Activated CD4-positive, alpha-beta T cell treated with anti-CD3 and anti-CD28 coated beads, Interleukin-2, amount 50 U/mL, for 4 hours (primary cell): ENCODE results near the gene CACNB3.
"Not testable (repeated sequence)": the region's sequence is repeated elsewhere in the genome, so short reads cannot be mapped to it uniquely, and the experiment has no call there.

Source experiments
- DNase-seq, 2 experiments: peaks; one replicate each; pipeline ENCODE4 v3.0.0-alpha.2; 2020

CACNB3 gene

GRCh38 chr12:48819986-48820725 lies 1.9 kb downstream of the CACNB3 start:
- DNase-seq, result no peak

GRCh38 chr12:48822139-48822538 lies 3.8 kb downstream of the CACNB3 start:
- no peak for DNase-seq

- DNase-seq, result no peak
Observed at GRCh38 chr12:48822711-48823110, 4.4 kb downstream of the CACNB3 start.

DNA sequence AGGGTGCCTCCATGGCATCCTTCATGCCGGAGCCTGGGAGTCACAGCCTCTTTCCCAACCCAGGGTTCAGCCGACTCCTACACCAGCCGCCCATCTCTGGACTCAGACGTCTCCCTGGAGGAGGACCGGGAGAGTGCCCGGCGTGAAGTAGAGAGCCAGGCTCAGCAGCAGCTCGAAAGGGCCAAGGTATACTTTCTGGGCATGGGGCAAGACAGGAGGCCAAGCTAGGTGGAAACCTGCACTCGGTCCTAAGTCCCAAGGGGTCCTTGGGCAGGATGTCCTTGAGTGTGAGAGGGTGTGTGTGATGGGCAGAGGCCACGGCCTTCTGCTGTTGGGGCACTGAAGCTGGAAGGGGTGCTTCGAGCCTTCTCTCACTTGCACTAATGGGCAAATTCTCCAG lies 5.0 kb downstream of the CACNB3 start:
- DNase-seq, result no peak

GRCh38 chr12:48824112-48824511 lies 5.8 kb downstream of the CACNB3 start:
- DNase-seq, result no peak

GRCh38 chr12:48824905-48825304 lies 6.6 kb downstream of the CACNB3 start:
- no peak for DNase-seq

GRCh38 chr12:48826209-48826855 lies 8.0 kb downstream of the CACNB3 start:
- no peak for DNase-seq

DNA sequence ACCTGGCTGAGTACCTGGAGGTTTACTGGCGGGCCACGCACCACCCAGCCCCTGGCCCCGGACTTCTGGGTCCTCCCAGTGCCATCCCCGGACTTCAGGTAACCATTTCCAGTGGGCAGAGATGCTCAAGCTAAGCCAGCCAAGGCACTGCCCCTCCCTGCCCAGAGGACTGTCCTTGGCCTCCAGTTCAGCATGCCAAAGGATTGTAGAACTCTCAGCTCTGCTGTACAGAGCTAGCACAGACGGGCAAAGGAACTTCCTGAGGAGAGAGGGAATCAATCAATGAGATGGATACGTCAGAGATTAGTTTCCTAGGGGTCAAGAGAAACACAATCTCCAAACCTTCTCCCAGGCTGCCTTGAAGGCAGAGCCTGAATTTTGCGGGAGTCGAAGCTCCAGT lies 8.7 kb downstream of the CACNB3 start:
- DNase-seq, result no peak

- no peak for DNase-seq
Observed at GRCh38 chr12:48827513-48828096, 9.3 kb downstream of the CACNB3 start.

GRCh38 chr12:48828293-48828692 lies 10.0 kb downstream of the CACNB3 start:
- no peak for DNase-seq

DNA sequence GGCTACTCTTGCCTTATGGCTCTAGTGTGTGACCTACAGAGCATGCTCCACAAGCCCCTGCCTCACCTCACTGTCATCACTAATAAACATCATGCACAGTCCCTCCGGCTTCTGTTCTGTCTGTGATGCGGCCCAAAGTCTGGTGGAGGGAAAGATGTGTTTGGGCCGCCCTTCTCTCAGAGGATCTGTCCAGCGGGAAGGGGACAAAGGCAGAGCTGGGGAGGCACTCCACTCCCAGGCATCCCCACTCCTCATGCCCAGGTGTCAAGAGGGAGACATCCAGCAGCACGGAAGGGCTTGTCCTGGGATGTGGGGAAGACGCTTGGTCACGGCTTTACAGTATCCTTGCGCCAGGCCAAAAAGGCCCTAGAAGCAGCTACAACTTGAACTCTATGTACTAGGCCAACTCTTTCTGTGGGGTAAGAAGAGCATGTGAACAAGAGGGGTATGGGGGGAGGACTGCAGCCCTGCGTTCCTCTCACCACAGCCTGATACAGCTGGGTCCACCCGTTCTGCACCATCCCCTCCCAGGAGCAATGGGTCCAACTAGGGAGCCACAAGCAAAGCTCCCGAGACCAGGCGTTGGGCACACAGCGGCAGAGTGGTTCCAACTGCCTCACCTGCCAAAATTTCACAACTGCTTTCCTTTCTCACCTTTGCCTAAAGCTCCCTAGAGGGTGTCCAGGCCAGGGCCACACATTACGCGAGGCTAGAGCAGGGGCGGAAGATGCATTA lies 10.7 kb downstream of the CACNB3 start:
- no peak for DNase-seq

GRCh38 chr12:48831257-48831656 lies 13.0 kb downstream of the CACNB3 start:
- no peak for DNase-seq

DNA sequence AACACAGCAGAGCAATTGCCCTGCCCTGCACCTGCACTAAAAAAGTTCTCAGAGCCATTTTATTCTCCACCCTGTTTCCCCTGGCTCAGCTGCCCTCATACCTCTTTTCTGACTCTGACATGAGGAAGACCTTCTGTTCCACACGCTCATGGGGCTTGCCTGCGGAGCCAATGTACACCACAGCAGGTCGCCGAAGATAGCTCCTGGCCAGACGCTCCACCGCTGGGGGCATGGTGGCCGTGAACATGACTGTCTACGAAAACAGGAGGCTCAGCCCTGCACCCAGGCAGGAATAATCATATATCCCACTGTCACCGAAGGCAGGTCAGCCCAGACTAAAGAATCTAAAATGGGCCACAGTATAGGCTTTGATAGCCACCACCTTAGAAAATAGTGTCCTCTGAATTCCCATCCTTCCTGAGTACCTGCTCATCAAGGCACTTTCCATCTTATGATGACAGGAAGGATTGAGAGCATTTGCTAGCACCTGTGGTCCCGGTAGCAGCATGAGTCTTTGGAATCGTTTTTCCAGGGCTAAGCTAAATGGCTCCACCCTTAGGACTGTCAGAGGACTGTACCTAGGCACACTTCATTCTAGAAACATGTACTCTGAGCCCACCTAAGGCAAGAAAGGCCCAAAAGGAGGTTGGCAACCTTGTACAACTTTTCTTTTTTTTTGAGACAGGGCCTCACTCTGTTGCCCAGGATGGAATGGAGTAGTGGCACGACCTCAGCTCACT lies 14.2 kb downstream of the CACNB3 start:
- DNase-seq, result no peak

DNA sequence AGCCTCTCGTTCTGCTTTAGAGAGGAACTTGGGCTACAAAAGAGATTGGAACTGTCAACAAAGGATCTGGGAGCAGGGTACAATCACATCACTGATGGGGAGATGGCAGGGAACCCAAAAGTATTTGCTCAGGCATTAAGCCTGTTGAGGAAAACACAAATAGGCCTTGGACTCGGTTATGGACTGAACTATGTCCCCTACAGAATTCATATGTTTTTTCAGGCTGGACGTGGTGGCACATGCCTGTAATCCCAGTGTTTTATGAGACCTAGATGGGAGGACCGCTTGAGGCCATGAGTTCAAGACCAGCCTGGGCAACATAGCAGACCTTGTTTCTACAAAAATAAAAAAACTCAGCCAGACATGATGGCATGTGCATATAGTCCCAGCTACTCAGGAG lies 19.8 kb downstream of the CACNB3 start:
- no peak for DNase-seq

- not testable (repeated sequence) for DNase-seq
Observed at GRCh38 chr12:48842021-48842420, 23.7 kb downstream of the CACNB3 start.

GRCh38 chr12:48851883-48852733 lies 33.8 kb downstream of the CACNB3 start, which contains the start of gene DDX23:
TSS of gene DDX23 (minus strand) at chr12:48852163. CDS start at chr12:48845782, 6,381 bp downstream.
- DNase-seq, result peak; percentile 91

- peak; percentile 84 to 88 for DNase-seq
Observed at GRCh38 chr12:48852734-48853688, 34.7 kb downstream of the CACNB3 start.

- no peak for DNase-seq
Observed at GRCh38 chr12:48854488-48854887, 36.2 kb downstream of the CACNB3 start.

DNA sequence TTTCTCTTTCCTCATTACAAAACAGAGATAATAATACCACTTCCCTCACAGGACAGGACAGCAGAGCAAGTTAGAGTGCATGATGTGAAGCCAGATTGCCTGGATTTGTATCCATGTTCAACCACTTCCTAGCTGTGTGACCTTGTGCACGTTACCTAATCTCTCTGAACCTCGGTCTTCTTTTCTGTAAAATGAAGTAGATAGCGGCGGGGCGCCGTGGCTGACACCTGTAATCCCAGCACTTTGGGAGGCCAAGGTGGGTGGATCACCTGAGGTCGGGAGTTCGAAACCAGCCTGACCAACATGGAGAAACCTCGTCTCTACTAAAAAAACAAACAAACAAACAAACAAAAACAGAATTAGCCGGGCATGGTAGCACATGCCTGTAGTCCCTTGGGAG lies 36.6 kb downstream of the CACNB3 start:
- not testable (repeated sequence) for DNase-seq

DNA sequence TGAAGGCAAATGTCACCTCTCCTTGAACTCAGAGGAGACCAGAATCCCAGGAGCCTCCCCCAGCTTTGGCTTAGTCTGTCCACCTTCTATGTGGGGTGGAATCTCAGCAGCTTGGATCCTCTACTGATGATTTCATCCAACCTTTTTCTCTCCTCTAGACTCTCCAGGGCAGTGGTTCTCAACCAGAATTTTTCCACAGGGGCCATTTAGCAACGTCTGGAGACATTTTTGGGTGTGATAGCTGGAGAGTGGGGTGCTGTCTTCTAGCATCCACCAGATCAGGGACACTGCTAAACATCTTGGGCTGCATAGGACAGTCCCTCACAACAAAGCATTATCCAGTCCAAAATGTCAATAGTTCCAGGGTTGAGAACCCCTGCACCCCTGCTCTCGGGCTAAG lies 38.1 kb downstream of the CACNB3 start:
- DNase-seq, result no peak
